H9 (cell line): ENCODE measurements around the gene PPIL6. TPM values are rescaled to one million over a fixed set of nuclear protein-coding genes. Genes with fewer than 3 reads are reported as not detected.

Experiments used
- DNase-seq: peaks from one replicate; pipeline ENCODE4 v3.0.0-alpha.2; 2017
- H2AFZ ChIP-seq: one replicate; pipeline ENCODE4 v1.6.1; 2013; ENCODE audit warnings: mild to moderate bottlenecking, low read length, control low read depth, moderate library complexity
- H2AK5ac ChIP-seq: 2 replicates; pipeline ENCODE4 v1.6.1; 2013; ENCODE audit warnings: low read length, control low read depth, mixed read lengths; ENCODE audit not compliant: insufficient read length
- H2BK120ac ChIP-seq: one replicate; pipeline ENCODE4 v1.6.1; 2013; ENCODE audit warnings: low read depth, mild to moderate bottlenecking, low read length, control low read depth, inconsistent platforms; ENCODE audit not compliant: poor library complexity, severe bottlenecking
- H2BK12ac ChIP-seq: 2 replicates; pipeline ENCODE4 v1.6.1; 2013; ENCODE audit warnings: low read length, control low read depth, mixed read lengths, low read depth; ENCODE audit not compliant: insufficient read length
- H2BK15ac ChIP-seq: 2 replicates; pipeline ENCODE4 v1.6.1; 2013; ENCODE audit warnings: low read depth, low read length, control low read depth
- H2BK20ac ChIP-seq: one replicate; pipeline ENCODE4 v1.6.1; 2013; ENCODE audit warnings: low read depth, mild to moderate bottlenecking, low read length, control low read depth, inconsistent platforms; ENCODE audit not compliant: poor library complexity, severe bottlenecking
- H2BK5ac ChIP-seq: 2 replicates; pipeline ENCODE4 v1.6.1; 2013; ENCODE audit warnings: low read length, control low read depth, mixed read lengths; ENCODE audit not compliant: insufficient read length
- H3K14ac ChIP-seq: 2 replicates; pipeline ENCODE4 v1.6.1; 2013; ENCODE audit warnings: low read length, control low read depth; ENCODE audit not compliant: insufficient read depth
- H3K18ac ChIP-seq: 2 replicates; pipeline ENCODE4 v1.6.1; 2013; ENCODE audit warnings: low read depth, mild to moderate bottlenecking, mixed read lengths, low read length, control low read depth; ENCODE audit not compliant: insufficient read length
- H3K23ac ChIP-seq: 2 replicates; pipeline ENCODE4 v1.6.1; 2013; ENCODE audit warnings: low read length, control low read depth, mixed read lengths, low read depth; ENCODE audit not compliant: insufficient read length
- H3K23me2 ChIP-seq: 2 replicates; pipeline ENCODE4 v1.6.1; 2013; ENCODE audit warnings: low read depth, mild to moderate bottlenecking, mixed read lengths, low read length, control low read depth; ENCODE audit not compliant: insufficient read length, poor library complexity, severe bottlenecking
- H3K27ac ChIP-seq: 2 replicates; pipeline ENCODE4 v1.5.1; 2013; ENCODE audit warnings: low read length, control low read depth, mixed read lengths, low read depth; ENCODE audit not compliant: insufficient read length
- H3K27me3 ChIP-seq: 2 replicates; pipeline ENCODE4 v1.6.1; 2013; ENCODE audit warnings: low read length, control low read depth, inconsistent platforms; ENCODE audit not compliant: insufficient read depth
- H3K4ac ChIP-seq: 2 replicates; pipeline ENCODE4 v1.6.1; 2013; ENCODE audit warnings: low read depth, mild to moderate bottlenecking, control low read depth, inconsistent platforms, low read length, moderate library complexity
- H3K4me1 ChIP-seq: 2 replicates; pipeline ENCODE4 v1.6.1; 2013; ENCODE audit warnings: low read length, control low read depth, inconsistent platforms; ENCODE audit not compliant: insufficient read depth
- H3K4me2 ChIP-seq: 2 replicates; pipeline ENCODE4 v1.6.1; 2013; ENCODE audit warnings: low read length, control low read depth, mixed read lengths; ENCODE audit not compliant: insufficient read length, insufficient read depth
- H3K56ac ChIP-seq: 2 replicates; pipeline ENCODE4 v1.6.1; 2013; ENCODE audit warnings: low read depth, mild to moderate bottlenecking, mixed read lengths, low read length, control low read depth; ENCODE audit not compliant: insufficient read length
- H3K79me1 ChIP-seq: 2 replicates; pipeline ENCODE4 v1.6.1; 2013; ENCODE audit warnings: low read depth, mild to moderate bottlenecking, moderate library complexity, low read length, control low read depth, inconsistent platforms; ENCODE audit not compliant: insufficient read depth, poor library complexity, severe bottlenecking
- H3K79me2 ChIP-seq: 2 replicates; pipeline ENCODE4 v1.6.1; 2013; ENCODE audit warnings: low read length, control low read depth, inconsistent platforms; ENCODE audit not compliant: insufficient read depth
- H3K9ac ChIP-seq: 2 replicates; pipeline ENCODE4 v1.6.1; 2013; ENCODE audit warnings: low read length, control low read depth, mixed read lengths; ENCODE audit not compliant: insufficient read length; ENCODE audit errors: extremely low read depth
- H3K9me3 ChIP-seq: one replicate; pipeline ENCODE4 v1.6.1; 2013; ENCODE audit warnings: low read depth, low read length, inconsistent platforms; ENCODE audit not compliant: control insufficient read depth
- H3T11ph ChIP-seq: one replicate; pipeline ENCODE4 v1.6.1; 2013; ENCODE audit warnings: mild to moderate bottlenecking, low read length, control low read depth, inconsistent platforms
- H4K20me1 ChIP-seq: one replicate; pipeline ENCODE4 v1.6.1; 2013; ENCODE audit not compliant: control insufficient read depth, insufficient read length, insufficient read depth
- H4K5ac ChIP-seq: 2 replicates; pipeline ENCODE4 v1.6.1; 2013; ENCODE audit warnings: low read depth, mild to moderate bottlenecking, mixed read lengths, low read length, control low read depth; ENCODE audit not compliant: insufficient read length
- H4K8ac ChIP-seq: replicated peaks from 2 replicates; pipeline ENCODE4 v1.6.1; 2013; ENCODE audit warnings: low read length, control low read depth, mixed read lengths, low read depth; ENCODE audit not compliant: insufficient read length
- H4K91ac ChIP-seq: 2 replicates; pipeline ENCODE4 v1.6.1; 2013; ENCODE audit warnings: low read depth, mild to moderate bottlenecking, moderate library complexity, mixed read lengths, low read length, control low read depth; ENCODE audit not compliant: insufficient read length
- H3K27ac Mint-ChIP-seq, 3 experiments: 2 replicates in 2 of 3; 3 replicates in 1 of 3; pipeline ENCODE4 v1.8.0; 2020 to 2021; ENCODE audit warnings: mixed read lengths in 3 of 3, mild to moderate bottlenecking in 1 of 3, moderate library complexity in 1 of 3
- H3K27me3 Mint-ChIP-seq: 2 replicates; pipeline ENCODE4 v1.8.0; 2021; ENCODE audit warnings: low read depth, mild to moderate bottlenecking, moderate library complexity, mixed read lengths
- H3K36me3 Mint-ChIP-seq, 3 experiments: 2 replicates in 2 of 3; 3 replicates in 1 of 3; pipeline ENCODE4 v1.8.0; 2020 to 2021; ENCODE audit warnings: low read depth in 3 of 3, mixed read lengths in 3 of 3; ENCODE audit not compliant: insufficient read depth in 1 of 3
- H3K4me1 Mint-ChIP-seq, 2 experiments: 2 replicates each; pipeline ENCODE4 v1.8.0; 2020; ENCODE audit warnings: mixed read lengths in 2 of 2
- H3K4me3 Mint-ChIP-seq, 2 experiments: 2 replicates in 1 of 2; 3 replicates in 1 of 2; pipeline ENCODE4 v1.8.0; 2020 to 2021; ENCODE audit warnings: mild to moderate bottlenecking in 2 of 2, mixed read lengths in 2 of 2, moderate library complexity in 1 of 2
- H3K9me3 Mint-ChIP-seq, 2 experiments: 2 replicates in 1 of 2; 3 replicates in 1 of 2; pipeline ENCODE4 v1.8.0; 2020; ENCODE audit warnings: mild to moderate bottlenecking in 2 of 2, mixed read lengths in 2 of 2, moderate library complexity in 1 of 2
- WGBS: extraction: QIAGEN DNeasy Blood & Tissue Kit; methylation state at CpG from one replicate; pipeline ENCODE4 v1.1.7; 2013; ENCODE audit warnings: missing lambda C conversion rate, low lambda C conversion rate, mixed read lengths; ENCODE audit not compliant: insufficient read length; ENCODE audit errors: extremely low coverage; 5-methylcytosine and 5-hydroxymethylcytosine counted together
- total RNA-seq: library from RNA; stranded (reverse); gene quantifications from 2 replicates; pipeline ENCODE4 v1.2.1, GENCODE V29; 2021
- TF ChIP-seq, protein P1 (sequence below): fragments of 200-600 bp; sonication (generic); conservative IDR thresholded peaks from 3 replicates; pipeline ENCODE4 v1.8.0; 2021; ENCODE audit warnings: antibody characterized with exemption, mild to moderate bottlenecking

PPIL6 gene
- total RNA-seq, 1 experiment from 2014 or later: 1.0 TPM

DNA sequence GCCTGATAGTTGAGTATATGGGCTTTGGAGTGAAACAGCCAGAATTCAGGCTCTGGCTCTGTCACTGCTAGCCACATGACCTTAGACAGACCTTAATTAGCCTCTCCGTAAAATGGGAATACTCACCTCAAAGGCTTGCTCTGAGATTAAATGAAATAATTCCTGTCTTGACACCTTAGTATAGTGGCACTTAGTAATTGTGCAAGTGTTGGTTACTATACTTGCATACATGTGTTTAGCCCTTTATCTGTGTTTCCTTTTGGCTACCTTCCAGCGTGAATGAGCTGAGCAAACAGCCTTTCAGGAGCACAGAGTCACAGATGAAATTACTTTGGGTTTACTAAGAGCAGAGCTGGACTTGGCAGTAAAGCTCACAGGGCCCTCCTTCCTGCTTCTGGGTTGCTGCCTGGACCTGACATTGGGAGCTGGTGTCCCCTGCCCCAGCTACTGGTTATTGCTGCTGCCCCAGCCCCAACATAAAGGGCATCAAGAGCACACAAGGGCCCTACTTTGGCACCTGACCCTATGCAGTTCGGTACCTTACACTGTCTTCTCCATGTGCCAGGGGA, 90.9 kb downstream of the PPIL6 start:
- no peak overlapping the region for H2BK20ac ChIP-seq
- no peak overlapping the region for H4K5ac ChIP-seq
- H3K4me1 ChIP-seq: no peaks in the 10 kb centered on the region
- H3K23ac ChIP-seq: no peak overlapping the region
- no peaks in the 10 kb centered on the region for H3K23me2 ChIP-seq
- H3K4me1 Mint-ChIP-seq: peaks cover 0 to 1% of the 10 kb centered on the region in 2 experiments; a peak in 3 of 4 replicates
- H3K4me3 Mint-ChIP-seq: no peak overlapping the region
- H3K27ac Mint-ChIP-seq: no peak overlapping the region
- H4K91ac ChIP-seq: no peak overlapping the region
- no peak overlapping the region for H3K27ac ChIP-seq
- WGBS: no CpG with 5 or more reads among the region's 3 CpGs
- peaks cover 0 to 6% (median 3%) of the 10 kb centered on the region in 3 experiments; a peak in 2 of 7 replicates for H3K36me3 Mint-ChIP-seq
- no peaks in the 10 kb centered on the region for H4K20me1 ChIP-seq
- H2AFZ ChIP-seq: no peak overlapping the region
- H2BK5ac ChIP-seq: no peak overlapping the region
- H3K9ac ChIP-seq: no peak overlapping the region
- H3T11ph ChIP-seq: no peak overlapping the region
- no peak overlapping the region for H2BK12ac ChIP-seq
- H3K27me3 ChIP-seq: no peaks in the 10 kb centered on the region
- no peaks in the 10 kb centered on the region for H3K9me3 ChIP-seq
- H3K79me1 ChIP-seq: no peaks in the 10 kb centered on the region
- no peak overlapping the region; the same call in 1 of the 2 replicates for H3K14ac ChIP-seq
- no peak overlapping the region for H3K56ac ChIP-seq
- H3K4me2 ChIP-seq: no peak overlapping the region
- no peak overlapping the region for H2AK5ac ChIP-seq
- no peak overlapping the region for H3K18ac ChIP-seq
- DNase-seq: no peak
- H2BK120ac ChIP-seq: no peak overlapping the region
- no peaks in the 10 kb centered on the region for H3K9me3 Mint-ChIP-seq
- H2BK15ac ChIP-seq: no peak overlapping the region
- no peak overlapping the region for H3K4ac ChIP-seq
- H3K79me2 ChIP-seq: no peaks in the 10 kb centered on the region
- H3K27me3 Mint-ChIP-seq: no peaks in the 10 kb centered on the region
- no peak overlapping the region for H4K8ac ChIP-seq
- TF ChIP-seq, protein P1, sequence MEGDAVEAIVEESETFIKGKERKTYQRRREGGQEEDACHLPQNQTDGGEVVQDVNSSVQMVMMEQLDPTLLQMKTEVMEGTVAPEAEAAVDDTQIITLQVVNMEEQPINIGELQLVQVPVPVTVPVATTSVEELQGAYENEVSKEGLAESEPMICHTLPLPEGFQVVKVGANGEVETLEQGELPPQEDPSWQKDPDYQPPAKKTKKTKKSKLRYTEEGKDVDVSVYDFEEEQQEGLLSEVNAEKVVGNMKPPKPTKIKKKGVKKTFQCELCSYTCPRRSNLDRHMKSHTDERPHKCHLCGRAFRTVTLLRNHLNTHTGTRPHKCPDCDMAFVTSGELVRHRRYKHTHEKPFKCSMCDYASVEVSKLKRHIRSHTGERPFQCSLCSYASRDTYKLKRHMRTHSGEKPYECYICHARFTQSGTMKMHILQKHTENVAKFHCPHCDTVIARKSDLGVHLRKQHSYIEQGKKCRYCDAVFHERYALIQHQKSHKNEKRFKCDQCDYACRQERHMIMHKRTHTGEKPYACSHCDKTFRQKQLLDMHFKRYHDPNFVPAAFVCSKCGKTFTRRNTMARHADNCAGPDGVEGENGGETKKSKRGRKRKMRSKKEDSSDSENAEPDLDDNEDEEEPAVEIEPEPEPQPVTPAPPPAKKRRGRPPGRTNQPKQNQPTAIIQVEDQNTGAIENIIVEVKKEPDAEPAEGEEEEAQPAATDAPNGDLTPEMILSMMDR: no peak
